Fibroblast of lung (primary cell): ENCODE results near the gene ZNHIT6. TPM values are rescaled to one million over a fixed set of nuclear protein-coding genes. Genes with fewer than 3 reads are reported as not detected.
A peak's percentile ranks its signal among the peaks of the same experiment; 100 is the strongest.

ENCODE experiments used
- DNase-seq, 2 donors: peaks; one replicate each; pipeline versions ENCODE4 v3.0.0 to v3.0.0-alpha.2; 2010; ENCODE audit warnings: low read depth in 2 of 2
- H2AFZ ChIP-seq: 2 replicates; pipeline ENCODE4 v1.5.1; 2012; ENCODE audit warnings: low read length, control low read depth, inconsistent platforms
- H3K27ac ChIP-seq: 2 replicates; pipeline ENCODE4 v1.5.1; 2011; ENCODE audit warnings: low read length, control low read depth; ENCODE audit not compliant: insufficient read depth
- H3K27me3 ChIP-seq: 2 replicates; pipeline ENCODE4 v1.5.1; 2011; ENCODE audit warnings: mild to moderate bottlenecking, low read length; ENCODE audit not compliant: control insufficient read depth, insufficient read depth
- H3K36me3 ChIP-seq: 2 replicates; pipeline ENCODE4 v1.5.1; 2011; ENCODE audit warnings: low read length; ENCODE audit not compliant: control insufficient read depth, insufficient read depth
- H3K4me1 ChIP-seq: 2 replicates; pipeline ENCODE4 v1.5.1; 2011; ENCODE audit warnings: low read length; ENCODE audit not compliant: control insufficient read depth, insufficient read depth; ENCODE audit errors: extremely low read depth
- H3K4me2 ChIP-seq: 2 replicates; pipeline ENCODE4 v1.5.1; 2011; ENCODE audit warnings: low read length, control low read depth; ENCODE audit not compliant: insufficient read depth; ENCODE audit errors: extremely low read depth
- H3K4me3 ChIP-seq, 4 experiments: fragments of 200-600 bp in 1 of 4; sonication (generic) in 1 of 4; replicated peaks in 1 of 4; 2 replicates each; pipeline ENCODE4 v1.5.1; 2011 to 2016; ENCODE audit warnings: low read length in 4 of 4, low read depth in 3 of 4, mild to moderate bottlenecking in 3 of 4, control low read depth in 2 of 4, inconsistent platforms in 1 of 4, mixed read lengths in 1 of 4; ENCODE audit not compliant: insufficient read depth in 1 of 4; ENCODE audit errors: control extremely low read depth in 1 of 4
- H3K79me2 ChIP-seq: 2 replicates; pipeline ENCODE4 v1.5.1; 2012; ENCODE audit warnings: mild to moderate bottlenecking, low read length, inconsistent platforms; ENCODE audit not compliant: control insufficient read depth, insufficient read depth
- H3K9ac ChIP-seq: 2 replicates; pipeline ENCODE4 v1.5.1; 2011; ENCODE audit warnings: mild to moderate bottlenecking, low read length, control low read depth; ENCODE audit not compliant: insufficient read depth
- H3K9me3 ChIP-seq: 2 replicates; pipeline ENCODE4 v1.5.1; 2012; ENCODE audit warnings: low read depth, low read length; ENCODE audit not compliant: control insufficient read depth, insufficient read depth
- H4K20me1 ChIP-seq: 2 replicates; pipeline ENCODE4 v1.5.1; 2011; ENCODE audit warnings: low read length; ENCODE audit not compliant: control insufficient read depth, insufficient read depth; ENCODE audit errors: extremely low read depth
- CTCF ChIP-seq, 2 donors: IDR thresholded peaks in 1 of 2; conservative IDR thresholded peaks in 1 of 2; 1 replicate in 1 of 2; 2 replicates in 1 of 2; pipeline ENCODE4 v1.5.1; 2011 to 2012; ENCODE audit warnings: low read length in 2 of 2, control low read depth in 1 of 2, inconsistent platforms in 1 of 2, low read depth in 1 of 2, mild to moderate bottlenecking in 1 of 2
- EZH2 ChIP-seq: IDR thresholded peaks from 2 replicates; pipeline ENCODE4 v1.5.1; 2012; ENCODE audit warnings: low read length, control low read depth, mild to moderate bottlenecking; ENCODE audit errors: missing control alignments
- polyA plus RNA-seq, 2 donors: library from polyadenylated mRNA; depleted of rRNA in 1 of 2; stranded (reverse) in 1 of 2; unstranded in 1 of 2; fragments of >200 nt; gene quantifications; 2 replicates each; pipeline ENCODE4 v1.2.1, GENCODE V29; 2011 to 2012; ENCODE audit warnings: missing spikeins in 1 of 2
- total RNA-seq: library from RNA; depleted of rRNA; stranded (reverse); fragments of >200 nt; gene quantifications from 2 replicates; pipeline ENCODE4 v1.2.1, GENCODE V29; 2014

ZNHIT6 gene
- total and polyA plus RNA-seq, 2 donors (not counting 1 experiment from before 2014, with no cell fraction given) = 14.3 to 15.5 TPM

- Histone ChIP-seq H3K9ac (peak overlapping the region; percentile 66), H3K9me3 (no peaks in the 10 kb centered on the region), H3K27ac (peak overlapping the region; percentile 77), H2AFZ (peak overlapping the region; percentile 97), H3K27me3 (no peaks in the 10 kb centered on the region), H3K4me1 (no peaks in the 10 kb centered on the region), H3K79me2 (peaks cover 29% of the 10 kb centered on the region), H3K4me2 (peak overlapping the region; percentile 91), H4K20me1 (no peaks in the 10 kb centered on the region), H3K36me3 (no peaks in the 10 kb centered on the region), H3K4me3 (peak overlapping the region; percentile 81 to 94 (median 88))
- TF ChIP-seq CTCF (conservative IDR thresholded peaks at IDR 0.05 in 1 of 2, IDR thresholded peaks at IDR 0.05 in 1 of 2; ENCODE audit: low read depth in 1 of 2, low read length in 2 of 2) (no peak), EZH2 (no peak)
- DNase-seq = peak in 1 of 2 donors; percentile 7
Observed at GRCh38 chr1:85707267-85707989, 805 bp downstream of the ZNHIT6 start.

DNA sequence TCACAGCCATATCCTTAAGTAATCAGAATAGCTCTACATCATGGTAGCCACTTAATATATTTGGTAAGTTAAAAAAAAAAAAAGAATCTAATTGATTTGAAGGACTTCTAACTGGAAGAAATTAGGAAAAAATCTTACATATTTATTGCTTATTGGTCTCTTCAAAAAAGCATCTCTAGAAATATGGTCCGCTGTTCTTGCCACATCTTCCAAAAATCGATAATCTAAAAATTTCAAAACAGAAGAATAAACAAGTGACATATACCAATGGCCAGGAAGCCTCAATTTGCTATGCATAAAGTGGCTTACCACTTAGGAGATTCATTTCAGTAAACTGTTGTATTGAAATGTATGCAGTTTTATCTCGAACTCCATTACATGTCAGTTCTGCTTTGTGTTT lies 2.3 kb downstream of the ZNHIT6 start:
- H4K20me1 ChIP-seq = no peaks in the 10 kb centered on the region
- TF ChIP-seq EZH2 (no peak), CTCF (conservative IDR thresholded peaks at IDR 0.05 in 1 of 2, IDR thresholded peaks at IDR 0.05 in 1 of 2; ENCODE audit: low read depth in 1 of 2, low read length in 2 of 2) (no peak)
- H2AFZ ChIP-seq = no peak overlapping the region
- H3K27me3 ChIP-seq = no peaks in the 10 kb centered on the region
- H3K4me3 ChIP-seq = peak overlapping the region in 1 of 4 experiments; percentile 88
- H3K79me2 ChIP-seq = peaks cover 29% of the 10 kb centered on the region
- no peaks in the 10 kb centered on the region for H3K9me3 ChIP-seq
- DNase-seq = no peak
- peak overlapping the region; percentile 91 for H3K4me2 ChIP-seq
- no peaks in the 10 kb centered on the region for H3K36me3 ChIP-seq
- no peak overlapping the region for H3K9ac ChIP-seq
- H3K4me1 ChIP-seq = no peaks in the 10 kb centered on the region
- no peak overlapping the region for H3K27ac ChIP-seq

DNA sequence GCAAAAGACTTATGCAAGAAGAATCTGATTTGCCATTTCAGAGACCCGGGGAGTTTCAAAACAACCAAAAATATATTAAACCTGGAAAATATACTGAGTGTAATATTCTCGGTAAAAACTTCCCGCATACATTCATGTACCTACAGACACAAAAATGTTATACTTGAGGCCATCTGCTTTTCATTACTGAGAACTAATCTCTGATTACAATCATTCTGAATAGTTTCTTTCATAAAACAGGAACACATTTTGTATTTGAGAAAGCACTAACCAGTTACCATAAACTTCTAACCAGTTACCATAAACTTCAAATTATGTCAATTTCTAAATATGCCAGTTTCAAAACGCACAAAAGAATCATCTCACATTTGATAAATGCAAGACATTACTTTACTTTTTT lies 7.8 kb downstream of the ZNHIT6 start:
- Histone ChIP-seq H3K27me3 (no peaks in the 10 kb centered on the region), H3K27ac (no peak overlapping the region), H3K79me2 (peaks cover 8% of the 10 kb centered on the region), H3K9me3 (no peaks in the 10 kb centered on the region), H4K20me1 (no peaks in the 10 kb centered on the region), H3K4me1 (no peaks in the 10 kb centered on the region), H3K4me3 (no peak overlapping the region), H2AFZ (no peak overlapping the region), H3K36me3 (no peaks in the 10 kb centered on the region), H3K4me2 (no peak overlapping the region), H3K9ac (no peak overlapping the region)
- TF ChIP-seq CTCF (conservative IDR thresholded peaks at IDR 0.05 in 1 of 2, IDR thresholded peaks at IDR 0.05 in 1 of 2; ENCODE audit: low read depth in 1 of 2, low read length in 2 of 2) (no peak), EZH2 (no peak)
- DNase-seq = no peak
